NCI-H2196 (cell line): ENCODE results near the gene SCOC.
A peak's percentile ranks its signal among the peaks of the same experiment; 100 is the strongest.
"Not testable (repeated sequence)": the region's sequence is repeated elsewhere in the genome, so short reads cannot be mapped to it uniquely, and the experiment has no call there.

ENCODE experiments used
- DNase-seq: peaks from one replicate; lab custom pipeline; 2025; ENCODE audit not compliant: unreplicated experiment; lab: John Stamatoyannopoulos, UW

SCOC gene

DNA sequence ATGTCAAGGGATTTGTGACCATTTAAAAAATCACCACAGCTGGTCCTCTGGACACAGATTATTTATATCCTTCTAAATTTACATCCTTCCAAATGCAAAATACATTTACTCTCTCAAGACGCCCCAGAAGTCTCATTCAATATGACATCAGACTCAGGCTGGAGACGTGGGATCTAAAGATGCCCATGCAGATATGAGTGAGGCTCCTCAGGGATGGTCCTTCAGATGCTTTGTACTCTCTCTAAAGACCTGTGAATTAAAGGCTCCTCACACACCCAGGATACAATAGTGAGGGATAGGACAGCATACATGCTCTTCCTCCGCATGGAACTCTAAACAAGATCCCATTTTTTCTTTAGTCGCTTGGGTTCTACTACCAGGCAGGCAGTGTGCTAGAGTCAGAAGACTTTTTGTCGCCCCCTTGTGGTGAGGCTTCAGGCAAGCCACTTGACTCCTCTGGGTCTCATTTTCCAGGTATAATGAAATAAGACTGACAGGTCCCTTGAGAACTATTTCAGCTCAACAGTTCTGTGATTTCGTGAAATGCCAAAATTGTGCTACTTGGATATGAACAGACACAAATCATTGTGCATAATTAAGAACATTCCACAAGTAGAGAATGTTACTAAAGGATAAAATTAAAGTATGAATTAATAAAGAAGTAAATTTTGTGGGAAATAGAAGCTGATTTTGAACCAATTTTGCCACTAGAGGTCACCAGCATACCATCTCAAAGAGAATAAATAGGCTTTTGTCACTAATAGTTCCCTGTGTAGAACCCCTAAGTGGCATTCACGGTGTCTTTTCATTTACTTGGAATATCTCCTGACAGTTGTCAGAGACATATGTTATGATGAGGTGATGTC lies 13.7 kb upstream of the SCOC start:
- peak; percentile 79 for DNase-seq

DNA sequence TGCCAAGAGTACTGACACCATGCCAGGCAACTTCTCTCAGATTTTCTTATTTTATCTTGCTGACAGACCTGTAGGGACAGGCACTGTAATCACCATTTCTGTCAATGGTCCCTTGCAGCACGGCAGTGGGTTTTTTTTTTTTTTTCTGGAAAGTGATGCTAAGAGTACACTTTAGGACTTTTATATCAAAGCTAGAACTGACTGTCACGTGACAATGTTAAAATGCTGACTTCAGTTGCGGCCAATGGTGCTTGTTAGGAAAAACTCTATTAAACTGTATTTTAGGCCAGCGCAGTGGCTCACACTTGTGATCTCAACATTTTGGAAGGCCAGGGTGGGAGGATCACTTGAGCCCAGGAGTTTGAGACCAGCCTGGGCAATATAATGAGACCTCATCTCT lies 12.3 kb upstream of the SCOC start:
- DNase-seq = no peak

DNA sequence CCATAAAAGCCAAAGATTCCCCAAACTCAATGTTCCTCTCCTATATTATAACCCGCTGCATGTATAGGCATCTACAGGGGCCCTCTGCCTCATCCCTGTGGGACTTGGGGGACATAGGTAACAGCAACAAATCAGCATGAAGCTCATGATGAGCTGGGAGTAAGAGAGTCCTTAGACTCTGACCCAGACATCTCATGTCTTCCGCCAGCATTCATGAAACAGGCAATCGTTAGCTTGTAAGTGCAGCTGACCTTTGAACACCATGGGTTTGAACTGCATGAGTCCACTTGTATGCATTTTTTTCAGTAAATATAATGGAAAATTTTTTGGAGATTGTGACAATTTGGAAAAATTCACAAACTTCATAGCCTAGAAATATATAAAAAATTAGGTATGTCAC lies 10.4 kb upstream of the SCOC start:
- DNase-seq = no peak

GRCh38 chr4:140363558-140363957 lies 9.9 kb upstream of the SCOC start:
- DNase-seq = peak; percentile 4

- no peak for DNase-seq
Observed at GRCh38 chr4:140367738-140368137, 5.7 kb upstream of the SCOC start.

DNA sequence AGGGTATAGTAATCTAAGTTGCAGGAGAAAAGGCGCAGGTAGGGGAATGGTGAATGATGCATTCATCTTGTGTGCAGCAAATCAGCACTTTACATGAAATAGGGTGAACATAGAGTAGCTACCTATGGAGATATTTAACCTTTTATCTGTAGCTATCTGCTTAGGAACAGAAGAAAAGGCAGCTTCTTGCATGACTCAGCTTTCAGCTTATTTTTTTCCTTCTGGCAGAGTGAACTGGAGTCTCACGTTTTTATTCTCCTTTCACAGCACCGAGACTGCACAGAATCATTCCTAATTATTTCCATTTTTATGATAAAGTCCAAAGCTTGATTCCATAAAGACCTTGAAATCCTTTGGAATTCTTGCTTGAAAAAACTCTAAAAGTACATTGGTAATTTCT lies 4.8 kb upstream of the SCOC start:
- no peak for DNase-seq

- peak; percentile 24 for DNase-seq
Observed at GRCh38 chr4:140372751-140373327, 607 bp upstream of the SCOC start.

DNA sequence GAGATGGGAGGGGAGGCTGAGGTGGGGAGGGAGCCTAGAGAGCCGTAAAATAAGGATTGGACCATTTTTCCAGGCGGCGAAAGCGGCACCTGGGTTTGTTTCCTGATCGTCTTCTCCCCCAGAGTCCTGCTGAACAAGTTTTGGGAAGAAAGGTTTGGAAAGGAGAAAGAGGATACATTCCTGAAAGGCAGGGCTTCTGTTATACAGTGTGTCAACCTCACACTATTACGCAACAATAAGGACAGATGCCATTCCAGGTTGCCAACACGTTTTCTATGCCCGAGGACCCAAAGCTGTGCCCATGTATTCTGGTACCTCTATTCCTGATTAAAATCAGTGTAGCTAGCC lies 658 bp downstream of the SCOC start:
- no peak for DNase-seq

GRCh38 chr4:140382732-140383131 lies 9.3 kb downstream of the SCOC start:
- no peak for DNase-seq

GRCh38 chr4:140388015-140388414 lies 14.6 kb downstream of the SCOC start:
- no peak for DNase-seq

GRCh38 chr4:140395668-140396067 lies 22.2 kb downstream of the SCOC start:
- DNase-seq = no peak

- DNase-seq = no peak
Observed at GRCh38 chr4:140400111-140400510, 26.7 kb downstream of the SCOC start.

GRCh38 chr4:140406292-140406691 lies 32.8 kb downstream of the SCOC start:
- DNase-seq = no peak

DNA sequence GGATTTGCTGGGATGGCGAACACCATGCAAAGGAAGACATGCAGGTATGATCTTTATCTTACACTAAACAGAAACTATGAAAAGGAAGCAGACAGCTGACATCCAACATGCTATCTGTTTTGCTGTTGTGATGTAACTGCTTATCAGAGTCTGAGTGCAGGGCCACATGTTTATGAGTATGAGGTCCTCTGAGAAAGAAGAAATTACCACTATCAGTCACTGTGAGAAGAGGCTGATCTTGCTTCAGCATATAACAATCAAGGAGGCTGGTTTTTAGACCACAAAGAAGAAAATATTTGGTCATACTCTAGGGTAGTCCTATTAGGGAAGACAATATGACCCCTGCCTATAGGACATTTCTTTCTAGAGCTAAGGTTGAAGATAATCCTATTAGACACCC lies 35.5 kb downstream of the SCOC start:
- no peak for DNase-seq

- not testable (repeated sequence) for DNase-seq
Observed at GRCh38 chr4:140413130-140413969, 39.9 kb downstream of the SCOC start.

DNA sequence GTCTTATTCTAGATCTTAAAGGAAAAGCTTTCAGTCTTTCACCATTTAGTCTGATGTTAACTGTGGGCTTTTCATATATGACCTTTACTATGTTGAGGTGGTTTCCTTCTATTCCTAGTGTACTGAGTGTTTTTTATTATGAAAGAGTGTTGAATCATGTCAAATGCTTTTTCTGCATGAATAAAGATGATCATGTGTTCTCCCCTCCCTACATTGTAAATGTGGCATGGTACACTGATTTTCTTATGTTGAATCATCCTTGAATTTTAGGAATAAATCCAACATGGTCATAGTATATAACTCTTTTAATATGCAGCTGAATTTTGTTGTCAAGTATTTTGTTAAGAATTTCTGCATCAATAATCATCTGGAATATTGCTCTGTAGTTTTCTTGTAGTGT lies 49.7 kb downstream of the SCOC start:
- DNase-seq = no peak

- no peak for DNase-seq
Observed at GRCh38 chr4:140426610-140427105, 53.2 kb downstream of the SCOC start.

DNA sequence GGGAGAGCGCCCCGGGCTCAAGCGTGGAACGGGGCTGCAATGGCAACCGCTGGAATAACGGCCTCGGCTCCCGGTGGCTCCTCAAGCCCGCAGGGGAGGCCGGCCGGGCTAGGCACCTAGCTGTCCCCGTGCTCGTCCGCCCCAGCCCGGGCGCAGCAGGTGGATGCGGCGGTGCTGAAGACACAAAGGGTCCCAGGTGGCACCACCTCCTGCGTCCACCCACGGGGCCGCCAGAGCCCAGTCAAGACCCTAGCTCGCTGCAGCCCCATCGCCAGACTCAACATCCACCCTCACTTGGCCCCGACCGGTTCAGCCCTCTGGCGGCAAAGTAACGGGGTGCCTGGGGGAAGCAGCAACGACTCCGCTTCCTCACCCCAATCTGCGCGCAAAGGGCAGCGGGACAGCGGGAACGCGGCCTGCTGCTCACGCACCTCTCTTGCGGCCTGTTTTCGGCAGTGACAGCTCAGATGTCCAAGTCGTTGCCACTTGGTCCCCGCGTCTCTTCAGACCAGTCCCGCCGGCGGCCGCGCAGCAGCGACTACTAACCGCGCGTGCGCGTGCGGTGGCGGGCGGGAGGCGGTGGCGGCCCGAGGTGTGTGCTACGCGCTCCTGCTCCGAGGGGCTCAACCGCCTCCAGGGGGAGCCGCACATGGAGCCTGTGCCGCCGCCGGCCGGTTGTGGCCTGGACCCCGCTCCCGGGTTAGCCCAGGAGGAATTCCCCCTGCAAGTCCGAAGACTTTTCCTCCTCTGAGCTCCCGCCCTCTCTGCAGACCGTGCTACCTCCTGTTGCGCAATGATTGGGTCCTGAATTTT lies 53.9 kb downstream of the SCOC start, which contains the start of gene CLGN:
Gene CLGN, minus strand, starts transcription at position 543 of the 813 bp plus-strand sequence. CDS start 14,570 bp downstream, outside the sequence.
- DNase-seq = peak; percentile 56

DNA sequence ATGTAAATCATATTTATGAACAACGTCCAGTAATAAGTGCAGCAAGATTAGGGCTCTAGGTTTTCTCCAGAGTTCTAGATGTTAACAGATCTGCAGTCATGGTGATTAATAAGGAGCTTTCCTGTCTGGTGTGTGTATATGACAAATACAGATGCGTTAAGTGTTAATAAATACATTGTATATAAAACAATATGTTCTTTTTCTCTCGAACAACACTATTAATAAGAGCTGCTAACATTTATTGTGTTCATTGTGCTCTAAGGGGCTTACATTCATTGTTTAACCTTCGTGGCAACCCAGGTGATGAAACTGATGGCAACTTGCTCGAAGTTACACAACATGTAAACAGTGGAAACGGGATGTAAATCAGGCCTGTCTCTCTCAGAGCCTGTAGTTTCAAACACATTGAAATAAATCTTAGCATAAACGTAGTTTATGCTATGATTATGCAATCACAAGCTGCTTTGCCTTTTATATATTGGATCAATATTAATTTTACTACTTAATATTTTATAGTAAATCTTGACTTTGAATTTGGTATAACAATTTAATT lies 54.5 kb downstream of the SCOC start:
- no peak for DNase-seq
